K562 treated with DMSO at 1 percent for 48 hours (cell line): ENCODE results near the gene SEC14L5. TPM values are rescaled to one million over a fixed set of nuclear protein-coding genes. Genes with fewer than 3 reads are reported as not detected.

Experiments
- total RNA-seq: library from RNA; unstranded; fragments of 300-600 nt; gene quantifications from 2 replicates; pipeline ENCODE4 v1.2.3, GENCODE V29; 2022; ENCODE audit warnings: low replicate concordance; ENCODE audit errors: extremely low read depth

Gene SEC14L5
- total RNA-seq, result not detected in 2 replicates

DNA sequence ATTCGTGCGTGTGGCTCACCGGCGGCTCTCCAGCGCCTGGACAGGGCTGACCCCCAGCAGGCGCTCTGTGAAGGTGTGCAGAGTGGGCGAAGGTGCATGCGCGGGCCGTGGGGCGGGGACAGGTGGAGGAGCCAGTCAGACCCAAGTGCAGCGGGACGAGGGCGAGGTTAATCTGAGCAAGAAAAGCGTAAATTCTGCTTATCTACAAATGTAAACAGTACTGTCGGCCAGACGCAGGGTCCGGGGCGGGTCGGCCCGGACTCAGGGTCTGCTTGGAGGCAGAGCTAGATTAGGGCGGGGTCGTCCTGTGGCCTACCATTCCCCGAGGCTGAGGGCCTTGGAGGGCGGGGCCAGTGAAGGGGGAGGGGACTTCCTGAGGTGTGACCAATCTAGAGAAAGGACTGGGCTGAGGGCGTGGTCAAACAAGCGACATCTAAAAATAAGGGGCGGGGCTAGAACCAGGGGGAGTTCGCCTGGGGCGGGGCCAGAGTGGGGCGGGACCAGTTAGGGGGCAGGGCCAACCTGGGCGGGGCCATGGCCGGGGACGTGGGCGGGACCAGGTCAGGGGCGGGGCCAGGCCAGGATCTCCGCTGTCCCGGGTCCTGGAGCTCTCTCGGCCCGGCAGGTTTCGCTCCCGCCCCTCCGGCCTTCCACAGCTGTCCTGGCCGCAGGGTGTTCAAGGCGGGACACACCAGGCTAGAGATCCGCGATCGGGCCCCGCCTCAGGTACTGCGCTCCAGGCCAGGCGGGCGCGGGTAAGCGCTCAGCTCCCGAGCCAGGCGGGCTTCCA lies at the start of gene SEC14L5:
Gene SEC14L5 (plus strand): TSS at position 611 of the 790 bp plus-strand sequence. CDS start 994 bp downstream, outside the sequence.

DNA sequence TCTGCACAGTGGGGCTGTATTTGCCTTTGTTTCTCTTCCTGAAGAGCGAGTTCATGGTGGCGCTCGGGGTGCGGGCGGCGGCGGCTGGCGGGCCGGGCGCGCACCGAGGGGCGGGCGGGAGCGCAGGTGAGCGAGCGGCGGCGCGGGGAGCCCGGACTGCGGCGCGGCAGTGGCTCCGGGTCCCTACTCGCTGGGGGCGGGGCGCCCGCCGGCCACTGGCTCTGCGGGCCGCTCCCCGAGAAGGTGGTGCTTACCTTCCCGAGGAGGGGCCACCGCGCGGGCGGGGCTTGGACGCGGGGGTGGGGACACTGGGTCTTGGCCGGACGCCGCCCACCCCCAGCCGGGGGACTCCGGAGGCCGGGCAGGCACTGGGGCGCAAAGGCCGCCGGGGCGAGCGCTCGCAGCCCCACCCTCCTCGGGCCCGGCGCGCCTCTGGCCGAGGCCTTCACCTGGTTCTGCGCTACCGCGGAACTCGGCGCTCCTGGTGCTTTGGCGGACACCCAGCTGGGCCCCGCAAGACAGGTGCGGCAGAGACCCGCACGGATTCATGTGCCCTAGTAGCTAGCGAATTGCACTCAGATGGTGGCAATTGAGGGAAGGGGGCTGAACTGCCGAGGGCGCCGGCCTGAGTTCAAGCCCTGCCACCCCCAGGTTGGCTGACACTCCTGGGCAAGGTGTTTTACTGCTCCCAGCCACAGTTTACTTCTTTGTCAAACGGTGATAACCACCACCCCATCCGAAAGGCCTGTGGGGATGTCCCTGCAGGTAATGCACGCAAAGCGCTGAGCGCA lies 20.9 kb upstream of the SEC14L5 start, which contains the start of gene PPL:
Gene PPL (minus strand): TSS at position 158 of the 791 bp plus-strand sequence. CDS start 103 bp downstream, at position 55.

DNA sequence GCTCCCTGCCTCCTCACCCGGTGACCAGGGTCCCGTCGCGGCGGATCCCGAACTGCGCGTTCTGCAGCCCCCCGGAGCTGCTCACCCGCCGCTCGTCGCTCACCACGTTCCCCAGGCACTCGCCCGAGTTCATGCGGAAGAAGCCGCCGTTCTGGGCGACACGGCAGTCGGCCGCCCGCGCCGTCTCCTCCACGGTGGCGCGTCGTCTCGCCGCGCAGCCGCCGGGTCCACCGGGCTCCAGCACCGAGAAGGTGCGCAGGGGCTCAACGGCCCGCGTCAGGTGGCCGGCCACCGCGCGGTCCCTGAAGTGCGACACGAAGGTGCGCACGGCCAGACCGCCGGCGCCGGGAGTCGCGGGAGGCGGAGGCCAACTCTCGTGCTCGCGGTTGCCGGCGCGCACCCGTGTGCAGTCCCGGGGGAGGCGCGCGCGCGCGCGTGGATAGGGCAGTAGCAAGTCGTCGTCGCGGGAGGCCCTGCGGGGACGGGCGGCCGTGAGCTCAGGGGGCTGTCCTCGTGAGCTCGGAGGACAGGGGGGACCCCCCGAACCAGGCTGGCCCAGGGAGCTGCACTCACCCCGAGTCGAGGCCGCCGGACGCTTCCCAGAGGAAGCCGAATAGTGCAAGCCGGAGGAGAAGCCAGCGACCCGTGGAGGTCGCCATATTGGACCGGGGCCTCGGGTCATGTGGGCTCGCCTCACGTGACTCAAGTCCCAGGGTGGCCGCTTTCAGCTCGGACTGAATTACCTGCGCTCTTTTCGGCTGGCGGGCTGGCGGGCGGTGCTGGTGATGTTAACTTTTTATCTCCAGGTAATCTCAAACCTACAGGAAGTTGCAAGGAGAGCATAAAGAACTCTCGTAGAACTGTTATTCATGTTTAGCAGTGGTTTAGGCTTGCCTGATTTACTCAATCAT lies 75.4 kb downstream of the SEC14L5 start, which contains the start of gene NAGPA:
Gene NAGPA (minus strand): TSS at position 680 of the 911 bp plus-strand sequence. CDS start 21 bp downstream, at position 659.

DNA sequence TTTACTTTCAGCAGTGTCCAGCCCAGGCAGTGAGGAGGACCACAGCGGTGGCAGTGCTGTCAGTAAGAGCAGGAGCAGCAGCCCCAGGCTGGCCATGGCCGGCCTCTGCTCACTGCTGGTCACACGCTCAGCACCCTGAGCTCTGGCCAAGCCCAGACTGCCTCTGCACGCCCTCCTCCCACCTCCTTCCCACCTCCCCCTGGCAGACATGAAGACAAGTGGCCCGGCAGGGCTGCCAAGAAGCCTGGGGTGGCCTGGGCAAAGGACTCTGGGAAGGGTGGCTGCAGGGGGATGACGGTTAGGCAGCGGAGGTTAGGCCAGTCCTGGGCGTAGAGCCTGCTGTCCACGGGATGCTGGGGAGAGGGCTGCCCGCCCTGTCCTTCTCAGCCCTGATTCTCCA lies 107.7 kb downstream of the SEC14L5 start, which contains the start of gene C16orf89:
Gene C16orf89 (minus strand): TSS at position 144 of the 400 bp plus-strand sequence. CDS start 48 bp downstream, at position 96.

Other genes with a start within 250 kb of the SEC14L5 start
- gene ANKS3, start 224.1 kb upstream of the SEC14L5 start, total RNA-seq, result not detected in 2 replicates
- gene DNAAF8, start 223.8 kb upstream of the SEC14L5 start, total RNA-seq, result not detected in 2 replicates
- not detected in 2 replicates for gene ZNF500, start 191.2 kb upstream of the SEC14L5 start, total RNA-seq
- not detected in 2 replicates for gene SEPTIN12, start 170.0 kb upstream of the SEC14L5 start, total RNA-seq
- gene SMIM22, start 163.0 kb upstream of the SEC14L5 start, total RNA-seq, result not detected in 2 replicates
- not detected in 2 replicates for gene ROGDI, start 155.7 kb upstream of the SEC14L5 start, total RNA-seq
- not detected in 2 replicates for gene GLYR1, start 111.0 kb upstream of the SEC14L5 start, total RNA-seq
- not detected in 2 replicates for gene UBN1, start 110.8 kb upstream of the SEC14L5 start, total RNA-seq
- not detected in 2 replicates for gene PPL, start 21.2 kb upstream of the SEC14L5 start, total RNA-seq
- not detected in 2 replicates for gene NAGPA, start 75.6 kb downstream of the SEC14L5 start, total RNA-seq
- gene C16orf89, start 107.6 kb downstream of the SEC14L5 start, total RNA-seq, result not detected in 2 replicates
- not detected in 2 replicates for gene ALG1, start 113.5 kb downstream of the SEC14L5 start, total RNA-seq
- not detected in 2 replicates for gene EEF2KMT, start 139.5 kb downstream of the SEC14L5 start, total RNA-seq